Endothelial cell of umbilical vein (primary cell): ENCODE data around the gene PERCC1. TPM values are rescaled to one million over a fixed set of nuclear protein-coding genes. Genes with fewer than 3 reads are reported as not detected.

Experiments
- BruUV-seq: library from RNA; stranded (reverse); fragments of 400-500 nt; replicated peaks from 2 replicates; lab custom pipeline; 2021; lab: Mats Ljungman, UMichigan
- CTCF ChIA-PET: fragments of 300-600, 350-600 bp; sonication (Branson Sonifier 250); formaldehyde crosslinking; loops from one replicate; lab custom pipeline; 2021; ENCODE audit warnings: antibody characterized with exemption, inconsistent platforms; lab: Charles Lee
- POLR2A ChIA-PET: fragments of 300-600, 350-600 bp; sonication (Branson Sonifier 250); formaldehyde crosslinking; loops from one replicate; lab custom pipeline; 2021; ENCODE audit warnings: antibody characterized with exemption, inconsistent platforms; lab: Charles Lee
- DNase-seq: peaks from one replicate; pipeline ENCODE4 v3.0.0-alpha.2; 2011; ENCODE audit warnings: low read depth, low spot score
- FAIRE-seq: peaks from 2 replicates; lab custom pipeline; 2011; peaks lifted over from hg19 to GRCh38; lab: Jason Lieb, UNC
- H2AFZ ChIP-seq: 2 replicates; pipeline ENCODE4 v1.6.0; 2012; ENCODE audit warnings: low read depth, low read length, control low read depth, inconsistent platforms
- H3K27ac ChIP-seq: 2 replicates; pipeline ENCODE4 v1.5.1; 2011; ENCODE audit warnings: low read depth, mild to moderate bottlenecking, control low read depth, low read length, moderate library complexity; ENCODE audit not compliant: insufficient read depth
- H3K27me3 ChIP-seq, 2 experiments: 2 replicates each; pipeline versions ENCODE4 v1.6.0 to v1.6.1; 2011; ENCODE audit warnings: low read length in 2 of 2, mixed read lengths in 1 of 2; ENCODE audit not compliant: control insufficient read depth in 2 of 2, insufficient read depth in 2 of 2
- H3K36me3 ChIP-seq, 2 experiments: 2 replicates in 1 of 2; 3 replicates in 1 of 2; pipeline ENCODE4 v1.5.1; 2011; ENCODE audit warnings: low read length in 2 of 2, mild to moderate bottlenecking in 1 of 2, moderate library complexity in 1 of 2; ENCODE audit not compliant: control insufficient read depth in 2 of 2, insufficient read depth in 2 of 2; ENCODE audit errors: extremely low read depth in 1 of 2
- H3K4me1 ChIP-seq: 3 replicates; pipeline ENCODE4 v1.5.1; 2011; ENCODE audit warnings: mild to moderate bottlenecking, low read length; ENCODE audit not compliant: control insufficient read depth, insufficient read depth; ENCODE audit errors: extremely low read depth
- H3K4me2 ChIP-seq: 2 replicates; pipeline ENCODE4 v1.6.1; 2011; ENCODE audit warnings: low read length, control low read depth, mixed read lengths; ENCODE audit not compliant: insufficient read depth
- H3K4me3 ChIP-seq, 3 experiments: fragments of 200-600 bp in 1 of 3; sonication (generic), shearing (Covaris generic) in 1 of 3; replicated peaks in 1 of 3; 2 replicates each; pipeline ENCODE4 v1.5.1; 2011 to 2016; ENCODE audit warnings: control low read depth in 3 of 3, low read length in 3 of 3, mild to moderate bottlenecking in 2 of 3, inconsistent platforms in 1 of 3, low read depth in 1 of 3, moderate library complexity in 1 of 3; ENCODE audit not compliant: insufficient read depth in 1 of 3
- H3K79me2 ChIP-seq: 2 replicates; pipeline ENCODE4 v1.6.0; 2012; ENCODE audit warnings: low read length, inconsistent platforms; ENCODE audit not compliant: control insufficient read depth, insufficient read depth
- H3K9ac ChIP-seq: replicated peaks from 2 replicates; pipeline ENCODE3; 2011; ENCODE audit warnings: low read length, control low read depth; ENCODE audit not compliant: insufficient read depth; ENCODE audit errors: extremely low read depth
- H3K9me1 ChIP-seq: replicated peaks from 3 replicates; pipeline ENCODE4 v1.6.0; 2011; ENCODE audit warnings: mild to moderate bottlenecking, low read length; ENCODE audit not compliant: control insufficient read depth, insufficient read depth; ENCODE audit errors: extremely low read depth
- H3K9me3 ChIP-seq: replicated peaks from 2 replicates; pipeline ENCODE4 v1.5.1; 2012; ENCODE audit warnings: low read length, inconsistent platforms; ENCODE audit not compliant: control insufficient read depth, insufficient read depth
- H4K20me1 ChIP-seq: replicated peaks from 2 replicates; pipeline ENCODE3; 2011; ENCODE audit warnings: mild to moderate bottlenecking, low read length; ENCODE audit not compliant: control insufficient read depth, insufficient read depth; ENCODE audit errors: extremely low read depth
- CTCF ChIP-seq, 2 donors: IDR thresholded peaks; 1 replicate in 1 of 2; 2 replicates in 1 of 2; pipeline ENCODE4 v1.5.1; 2011; ENCODE audit warnings: low read length in 2 of 2, mild to moderate bottlenecking in 2 of 2, moderate library complexity in 2 of 2, control low read depth in 1 of 2, inconsistent platforms in 1 of 2, low read depth in 1 of 2; ENCODE audit not compliant: insufficient read depth in 1 of 2; ENCODE audit errors: extremely low read depth in 1 of 2
- EZH2 ChIP-seq: IDR thresholded peaks from 2 replicates; pipeline ENCODE4 v1.6.1; 2012; ENCODE audit warnings: borderline replicate concordance, low read depth, mild to moderate bottlenecking, moderate library complexity, low read length, inconsistent platforms; ENCODE audit not compliant: severe bottlenecking
- FOS ChIP-seq: IDR thresholded peaks from 2 replicates; pipeline ENCODE4 v1.6.1; 2011; ENCODE audit warnings: mild to moderate bottlenecking, low read length, moderate library complexity, borderline replicate concordance; ENCODE audit not compliant: insufficient read depth
- GATA2 ChIP-seq: IDR thresholded peaks from 2 replicates; pipeline ENCODE4 v1.7.0; 2011; ENCODE audit warnings: low read depth, mild to moderate bottlenecking, moderate library complexity, mixed read lengths, low read length; ENCODE audit not compliant: insufficient read length, insufficient read depth
- JUN ChIP-seq: IDR thresholded peaks from 2 replicates; pipeline ENCODE4 v1.6.1; 2011; ENCODE audit warnings: borderline replicate concordance, low read depth; ENCODE audit not compliant: insufficient read length, insufficient read depth
- MAX ChIP-seq: IDR thresholded peaks from 2 replicates; pipeline ENCODE4 v1.6.1; 2011; ENCODE audit not compliant: insufficient read depth, insufficient read length
- MYC ChIP-seq: IDR thresholded peaks from one replicate; pipeline ENCODE4 v1.6.1; 2011; ENCODE audit warnings: mild to moderate bottlenecking, low read depth, low read length
- POLR2A ChIP-seq: IDR thresholded peaks from 2 replicates; pipeline ENCODE4 v1.6.1; 2012; ENCODE audit warnings: low read depth, mild to moderate bottlenecking, control low read depth, low read length
- POLR2AphosphoS5 ChIP-seq: IDR thresholded peaks from 2 replicates; pipeline ENCODE4 v1.6.1; 2012; ENCODE audit warnings: low read depth, mild to moderate bottlenecking, control low read depth, low read length, moderate library complexity; ENCODE audit not compliant: insufficient read depth
- dilution Hi-C: fragments of 300-500 bp; cut with MboI; formaldehyde crosslinking; loops from one replicate; pipeline ENCODE4 v1.15.0; 2019; ENCODE audit warnings: low sequenced_read_pairs; ENCODE audit not compliant: extremely low pct_ligation_motif_present
- intact Hi-C: fragments of 100-400 bp; cut with micrococcal nuclease; formaldehyde crosslinking; loops from one replicate; pipeline ENCODE4 v1.10.0; 2022
- polyA plus RNA-seq, 4 experiments: library from polyadenylated mRNA; depleted of rRNA in 3 of 4; stranded (reverse) in 3 of 4; unstranded in 1 of 4; fragments of >200 nt; gene quantifications; 2 replicates each; pipeline versions ENCODE4 v1.2.1 to v1.2.3, GENCODE V29; 2011 to 2012; ENCODE audit warnings: missing spikeins in 1 of 4
- total RNA-seq: library from RNA; stranded (reverse); gene quantifications from 2 replicates; pipeline ENCODE4 v1.2.3, GENCODE V29; 2021

Gene PERCC1
- total and polyA plus RNA-seq, 2 donors (not counting 3 experiments of a cell fraction or from before 2014, with no cell fraction given) = not detected

- Histone ChIP-seq H3K9me3 (no peaks in the 10 kb centered on the region), H3K9me1 (no peaks in the 10 kb centered on the region), H4K20me1 (no peaks in the 10 kb centered on the region), H3K4me1 (no peaks in the 10 kb centered on the region), H3K36me3 (peaks cover 0 to 57% of the 10 kb centered on the region in 2 experiments), H3K9ac (no peak overlapping the region), H3K27ac (no peak overlapping the region), H2AFZ (no peak overlapping the region), H3K27me3 (no peaks in the 10 kb centered on the region), H3K4me2 (no peak overlapping the region), H3K79me2 (no peaks in the 10 kb centered on the region), H3K4me3 (no peak overlapping the region)
- dilution Hi-C loops = no loop called here
- ChIA-PET POLR2A (no interaction called here), CTCF (no interaction called here)
- intact Hi-C loops = no loop called here
- DNase-seq (no peak), FAIRE-seq (no peak)
- TF ChIP-seq POLR2A (no peak), GATA2 (no peak), CTCF (IDR thresholded peaks at IDR 0.05; ENCODE audit: extremely low read depth in 1 of 2, insufficient read depth in 1 of 2, low read depth in 1 of 2, low read length in 2 of 2) (no peak), MYC (no peak), EZH2 (no peak), MAX (no peak), JUN (no peak), FOS (no peak), POLR2AphosphoS5 (no peak)
- no TSS peak for BruUV-seq
Observed at GRCh38 chr16:1456951-1457350, 26.1 kb downstream of the PERCC1 start.
